ENCODE measurements around the gene CTNNA2.

- no peak for TF ChIP-seq POLR2AphosphoS5 (IDR thresholded peaks at IDR 0.05)
- TF ChIP-seq POLR2A (IDR thresholded peaks at IDR 0.05), result no peak
- no peak for TF ChIP-seq CTCF (IDR thresholded peaks at IDR 0.05)
Measured at GRCh38 chr2:79758749-79759282, 246.0 kb downstream of the CTNNA2 start.

All from transverse colon (tissue), 4 donors.